ENCODE measurements around the gene SDHD. TPM values are rescaled to one million over a fixed set of nuclear protein-coding genes. Genes with fewer than 3 reads are reported as not detected.

The SDHD gene
- total and polyA plus RNA-seq, 2 donors (not counting 1 experiment from before 2014, with no cell fraction given), result 43.0 to 57.7 TPM

GRCh38 chr11:112118176-112118575, 31.5 kb downstream of the SDHD start:
- H3K9ac ChIP-seq (ENCODE audit: low read length), result no peak overlapping the region
- no peaks in the 10 kb centered on the region for H3K27me3 Mint-ChIP-seq
- ATAC-seq (ENCODE audit: low read depth) (no peak), DNase-seq (no peak)
- H2AFZ ChIP-seq (ENCODE audit: insufficient read depth, low read depth, low read length, poor library complexity, severe bottlenecking), result no peak overlapping the region
- H3K4me3 Mint-ChIP-seq, result no peak overlapping the region
- no peak overlapping the region for H3K4me3 ChIP-seq (ENCODE audit: control extremely low read depth in 1 of 5, extremely low read depth in 1 of 5, insufficient read depth in 1 of 5, low read depth in 2 of 5, low read length in 4 of 5)
- POLR2A ChIA-PET, result no interaction called here
- no peaks in the 10 kb centered on the region for H3K9me3 ChIP-seq (ENCODE audit: control extremely low read depth in 1 of 3, control insufficient read depth in 2 of 3, insufficient read depth in 1 of 3, low read length in 2 of 3)
- CTCF ChIA-PET, result interaction anchor here (0.8 kb wide), 1 partner anchor 166 kb away, joined by 3 read pairs; no protein-coding TSS in a partner anchor
- no peaks in the 10 kb centered on the region for H3K9me3 Mint-ChIP-seq (ENCODE audit: insufficient read depth)
- no peaks in the 10 kb centered on the region for H4K20me1 ChIP-seq (ENCODE audit: control insufficient read depth, insufficient read depth, low read length, poor library complexity, severe bottlenecking)
- TF ChIP-seq CTCF (IDR thresholded peaks at IDR 0.05) (no peak), EZH2 (IDR thresholded peaks at IDR 0.05; ENCODE audit: borderline replicate concordance, insufficient read depth, low read depth, low read length, poor library complexity, severe bottlenecking) (no peak)
- no peak overlapping the region for H3K4me2 ChIP-seq (replicated peaks; ENCODE audit: low read depth, low read length, poor library complexity, severe bottlenecking)
- intact Hi-C loops (cut with micrococcal nuclease), result no loop called here
- no CpG with 5 or more reads among the region's 2 CpGs for WGBS (ENCODE audit: insufficient coverage)
- H3K4me1 Mint-ChIP-seq, result peaks cover 6% of the 10 kb centered on the region
- H3K27ac Mint-ChIP-seq, result no peak overlapping the region
- H3K27me3 ChIP-seq (replicated peaks in 1 of 4; ENCODE audit: control extremely low read depth in 1 of 4, control insufficient read depth in 3 of 4, insufficient read depth in 4 of 4, low read length in 3 of 4), result no peaks in the 10 kb centered on the region
- H3K4me1 ChIP-seq (ENCODE audit: control insufficient read depth in 2 of 2, insufficient read depth in 2 of 2, low read length in 2 of 2), result peaks cover 0 to 5% of the 10 kb centered on the region in 2 donors
- H3K27ac ChIP-seq (ENCODE audit: low read length in 2 of 2), result no peak overlapping the region
- H3K36me3 ChIP-seq (replicated peaks in 1 of 2; ENCODE audit: control extremely low read depth in 1 of 2, control insufficient read depth in 1 of 2, extremely low read depth in 1 of 2, insufficient read depth in 2 of 2, low read length in 1 of 2), result no peaks in the 10 kb centered on the region
- H3K79me2 ChIP-seq (ENCODE audit: control insufficient read depth, insufficient read depth, low read length), result no peaks in the 10 kb centered on the region

GRCh38 chr11:112121981-112122615, 35.4 kb downstream of the SDHD start:
- H3K27ac Mint-ChIP-seq, result no peak overlapping the region
- no peaks in the 10 kb centered on the region for H3K9me3 Mint-ChIP-seq (ENCODE audit: insufficient read depth)
- ChIA-PET POLR2A (no interaction called here), CTCF (interaction anchor here (0.6 to 1.9 kb wide), 3 partner anchors 9 to 1022 kb away, joined by 3 to 11 read pairs (median 6); no protein-coding TSS in a partner anchor)
- TF ChIP-seq EZH2 (IDR thresholded peaks at IDR 0.05; ENCODE audit: borderline replicate concordance, insufficient read depth, low read depth, low read length, poor library complexity, severe bottlenecking) (no peak), CTCF (IDR thresholded peaks at IDR 0.05) (no peak)
- H3K4me1 Mint-ChIP-seq, result peaks cover 6% of the 10 kb centered on the region
- no peak for DNase-seq
- intact Hi-C loops (cut with micrococcal nuclease), result no loop called here
- peaks cover 0 to 5% of the 10 kb centered on the region in 2 donors for H3K4me1 ChIP-seq (ENCODE audit: control insufficient read depth in 2 of 2, insufficient read depth in 2 of 2, low read length in 2 of 2)
- H3K4me3 ChIP-seq (ENCODE audit: control extremely low read depth in 1 of 5, extremely low read depth in 1 of 5, insufficient read depth in 1 of 5, low read depth in 2 of 5, low read length in 4 of 5), result no peak overlapping the region
- no peaks in the 10 kb centered on the region for H3K9me3 ChIP-seq (ENCODE audit: control extremely low read depth in 1 of 3, control insufficient read depth in 2 of 3, insufficient read depth in 1 of 3, low read length in 2 of 3)
- no peak overlapping the region for H3K27ac ChIP-seq (ENCODE audit: low read length in 2 of 2)
- H3K4me3 Mint-ChIP-seq, result no peak overlapping the region
- H2AFZ ChIP-seq (ENCODE audit: insufficient read depth, low read depth, low read length, poor library complexity, severe bottlenecking), result no peak overlapping the region
- H3K27me3 ChIP-seq (replicated peaks in 1 of 4; ENCODE audit: control extremely low read depth in 1 of 4, control insufficient read depth in 3 of 4, insufficient read depth in 4 of 4, low read length in 3 of 4), result no peaks in the 10 kb centered on the region
- H3K79me2 ChIP-seq (ENCODE audit: control insufficient read depth, insufficient read depth, low read length), result no peaks in the 10 kb centered on the region
- ATAC-seq (ENCODE audit: low read depth), result no peak
- no peaks in the 10 kb centered on the region for H4K20me1 ChIP-seq (ENCODE audit: control insufficient read depth, insufficient read depth, low read length, poor library complexity, severe bottlenecking)
- no peaks in the 10 kb centered on the region for H3K27me3 Mint-ChIP-seq
- H3K36me3 ChIP-seq (replicated peaks in 1 of 2; ENCODE audit: control extremely low read depth in 1 of 2, control insufficient read depth in 1 of 2, extremely low read depth in 1 of 2, insufficient read depth in 2 of 2, low read length in 1 of 2), result no peaks in the 10 kb centered on the region
- no peak overlapping the region for H3K9ac ChIP-seq (ENCODE audit: low read length)
- no peak overlapping the region for H3K4me2 ChIP-seq (replicated peaks; ENCODE audit: low read depth, low read length, poor library complexity, severe bottlenecking)
- WGBS (ENCODE audit: insufficient coverage), result no CpG with 5 or more reads among the region's 5 CpGs
